Right kidney (tissue), 1 donor: Measurements from ENCODE around the gene SSBP3.

ENCODE experiments used
- DNase-seq: peaks from one replicate; pipeline ENCODE4 v3.0.0-alpha.2; 2016

The SSBP3 gene

GRCh38 chr1:54307305-54307704, 98.9 kb downstream of the SSBP3 start:
- DNase-seq: no peak

GRCh38 chr1:54305906-54306514, 100.2 kb downstream of the SSBP3 start:
- DNase-seq: no peak

GRCh38 chr1:54304518-54304917, 101.7 kb downstream of the SSBP3 start:
- no peak for DNase-seq

GRCh38 chr1:54302951-54303843, 103.0 kb downstream of the SSBP3 start:
- DNase-seq: no peak

- no peak for DNase-seq
These were observed 103.6 kb downstream of the SSBP3 start for GRCh38 chr1:54302549-54302948.

- DNase-seq: no peak
These were observed 104.7 kb downstream of the SSBP3 start for GRCh38 chr1:54301497-54301896.

- no peak for DNase-seq
These were observed 105.8 kb downstream of the SSBP3 start for GRCh38 chr1:54300401-54300800.

- no peak for DNase-seq
These were observed 107.2 kb downstream of the SSBP3 start for GRCh38 chr1:54299037-54299436.

- no peak for DNase-seq
These were observed 107.7 kb downstream of the SSBP3 start for GRCh38 chr1:54298284-54299033.

- DNase-seq: no peak
These were observed 108.5 kb downstream of the SSBP3 start for GRCh38 chr1:54297596-54298283.

GRCh38 chr1:54296666-54297065, 109.5 kb downstream of the SSBP3 start:
- DNase-seq: no peak

GRCh38 chr1:54294887-54295286, 111.3 kb downstream of the SSBP3 start:
- DNase-seq: no peak

GRCh38 chr1:54292002-54292911, 113.9 kb downstream of the SSBP3 start:
- no peak for DNase-seq

GRCh38 chr1:54291276-54292001, 114.8 kb downstream of the SSBP3 start:
- no peak for DNase-seq

GRCh38 chr1:54290506-54291184, 115.5 kb downstream of the SSBP3 start:
- no peak for DNase-seq

GRCh38 chr1:54289712-54290233, 116.4 kb downstream of the SSBP3 start:
- DNase-seq: no peak

GRCh38 chr1:54287801-54288211, 118.4 kb downstream of the SSBP3 start:
- DNase-seq: no peak

- DNase-seq: peak; percentile 62
These were observed 119.0 kb downstream of the SSBP3 start for GRCh38 chr1:54287176-54287650.

GRCh38 chr1:54285815-54286345, 120.3 kb downstream of the SSBP3 start:
- DNase-seq: no peak
